H1 (cell line): ENCODE data around the gene DNAH12. TPM values are rescaled to one million over a fixed set of nuclear protein-coding genes. Genes with fewer than 3 reads are reported as not detected.

Source experiments
- CTCF ChIA-PET: fragments of 300-600 bp; sonication (Branson Sonifier 250); formaldehyde crosslinking; loops from one replicate; lab custom pipeline; 2021; ENCODE audit not compliant: partially characterized antibody; lab: Charles Lee
- POLR2A ChIA-PET: fragments of 300-600 bp; sonication (Branson Sonifier 250); formaldehyde crosslinking; loops from one replicate; lab custom pipeline; 2021; ENCODE audit warnings: inconsistent platforms; ENCODE audit not compliant: partially characterized antibody; lab: Charles Lee
- DNase-seq, 2 experiments: peaks; one replicate each; pipeline versions ENCODE4 v3.0.0 to v3.0.0-alpha.2; 2010 to 2022; ENCODE audit warnings: low spot score in 2 of 2, low read depth in 1 of 2, mixed read lengths in 1 of 2
- FAIRE-seq: peaks from 2 replicates; lab custom pipeline; 2011; peaks lifted over from hg19 to GRCh38; lab: Jason Lieb, UNC
- H2AFZ ChIP-seq: 2 replicates; pipeline ENCODE4 v1.8.1; 2012; ENCODE audit warnings: low read length, inconsistent platforms
- H2AK5ac ChIP-seq: 2 replicates; pipeline ENCODE4 v1.6.1; 2013; ENCODE audit warnings: low read depth, low read length
- H2BK120ac ChIP-seq: replicated peaks from 2 replicates; pipeline ENCODE3; 2013; ENCODE audit warnings: low read depth, low read length, inconsistent platforms
- H2BK12ac ChIP-seq: 2 replicates; pipeline ENCODE4 v1.6.1; 2013; ENCODE audit warnings: low read depth, low read length
- H2BK15ac ChIP-seq: 2 replicates; pipeline ENCODE4 v1.6.1; 2013; ENCODE audit warnings: low read length
- H2BK20ac ChIP-seq: 2 replicates; pipeline ENCODE4 v1.6.1; 2013; ENCODE audit warnings: low read length
- H2BK5ac ChIP-seq: 2 replicates; pipeline ENCODE4 v1.6.1; 2013; ENCODE audit warnings: low read depth, low read length
- H3K14ac ChIP-seq: 2 replicates; pipeline ENCODE4 v1.6.1; 2013; ENCODE audit warnings: inconsistent platforms; ENCODE audit not compliant: insufficient read length
- H3K18ac ChIP-seq: 2 replicates; pipeline ENCODE4 v1.6.1; 2013; ENCODE audit warnings: low read length; ENCODE audit errors: extremely low read depth
- H3K23ac ChIP-seq: 2 replicates; pipeline ENCODE4 v1.6.1; 2013; ENCODE audit warnings: inconsistent platforms; ENCODE audit not compliant: insufficient read length
- H3K23me2 ChIP-seq: 2 replicates; pipeline ENCODE4 v1.6.1; 2013; ENCODE audit warnings: low read depth, low read length
- H3K27ac ChIP-seq: 2 replicates; pipeline ENCODE4 v1.6.1; 2011; ENCODE audit warnings: low read depth, low read length, inconsistent platforms
- H3K27me3 ChIP-seq, 4 experiments: replicated peaks in 1 of 4; 1 replicate in 1 of 4; 2 replicates in 3 of 4; pipeline versions ENCODE4 v1.6.1 to v1.8.1; 2011 to 2013; ENCODE audit warnings: low read length in 3 of 4, mild to moderate bottlenecking in 3 of 4, inconsistent platforms in 2 of 4, mixed read lengths in 2 of 4, moderate library complexity in 1 of 4; ENCODE audit not compliant: control insufficient read depth in 3 of 4, insufficient read depth in 3 of 4; ENCODE audit errors: extremely low read depth in 1 of 4
- H3K36me3 ChIP-seq, 4 experiments: 2 replicates each; pipeline versions ENCODE4 v1.6.1 to v1.8.1; 2011 to 2013; ENCODE audit warnings: mild to moderate bottlenecking in 4 of 4, low read length in 3 of 4, moderate library complexity in 2 of 4, control low read depth in 1 of 4, inconsistent platforms in 1 of 4; ENCODE audit not compliant: insufficient read depth in 4 of 4, control insufficient read depth in 2 of 4
- H3K4ac ChIP-seq: replicated peaks from 2 replicates; pipeline ENCODE3; 2013; ENCODE audit warnings: low read length, low read depth, mixed read lengths, inconsistent platforms; ENCODE audit not compliant: insufficient read length
- H3K4me1 ChIP-seq, 4 experiments: replicated peaks in 1 of 4; 1 replicate in 1 of 4; 2 replicates in 3 of 4; pipeline versions ENCODE4 v1.6.1 to v1.8.1; 2011 to 2013; ENCODE audit warnings: low read length in 3 of 4, inconsistent platforms in 2 of 4, mixed read lengths in 1 of 4; ENCODE audit not compliant: insufficient read depth in 4 of 4, control insufficient read depth in 3 of 4
- H3K4me2 ChIP-seq, 2 experiments: 2 replicates each; pipeline versions ENCODE4 v1.6.1 to v1.8.1; 2011 to 2013; ENCODE audit warnings: low read depth in 2 of 2, low read length in 2 of 2, control low read depth in 1 of 2, inconsistent platforms in 1 of 2, mild to moderate bottlenecking in 1 of 2; ENCODE audit not compliant: insufficient read depth in 1 of 2
- H3K4me3 ChIP-seq, 4 experiments: fragments of 200-600, 300-600 bp in 1 of 4; sonication (generic), shearing (Covaris generic), sonication (Bioruptor Twin) in 1 of 4; 2 replicates each; pipeline versions ENCODE4 v1.5.1 to v1.8.1; 2011 to 2016; ENCODE audit warnings: low read length in 4 of 4, low read depth in 3 of 4, control low read depth in 2 of 4, inconsistent platforms in 2 of 4, mild to moderate bottlenecking in 2 of 4, mixed read lengths in 1 of 4, moderate library complexity in 1 of 4; ENCODE audit not compliant: insufficient read depth in 2 of 4; ENCODE audit errors: extremely low read depth in 1 of 4
- H3K56ac ChIP-seq: replicated peaks from 2 replicates; pipeline ENCODE3; 2013; ENCODE audit warnings: low read depth, mild to moderate bottlenecking, mixed read lengths, low read length, inconsistent platforms; ENCODE audit not compliant: insufficient read length
- H3K79me1 ChIP-seq: 2 replicates; pipeline ENCODE4 v1.6.1; 2013; ENCODE audit warnings: low read depth, low read length, control low read depth
- H3K79me2 ChIP-seq, 2 experiments: 2 replicates each; pipeline versions ENCODE4 v1.6.1 to v1.8.1; 2012 to 2013; ENCODE audit warnings: low read length in 2 of 2, mild to moderate bottlenecking in 2 of 2, inconsistent platforms in 1 of 2; ENCODE audit not compliant: insufficient read depth in 2 of 2, control insufficient read depth in 1 of 2
- H3K9ac ChIP-seq, 4 experiments: replicated peaks in 1 of 4; 1 replicate in 1 of 4; 2 replicates in 3 of 4; pipeline versions ENCODE4 v1.6.1 to v1.8.1; 2011 to 2013; ENCODE audit warnings: low read depth in 3 of 4, low read length in 3 of 4, control low read depth in 2 of 4, mild to moderate bottlenecking in 2 of 4, moderate library complexity in 2 of 4, inconsistent platforms in 1 of 4; ENCODE audit errors: extremely low read depth in 1 of 4
- H3K9me3 ChIP-seq, 2 experiments: 2 replicates each; pipeline versions ENCODE4 v1.6.1 to v1.8.1; 2012 to 2013; ENCODE audit warnings: mild to moderate bottlenecking in 2 of 2, moderate library complexity in 2 of 2, control low read depth in 1 of 2, inconsistent platforms in 1 of 2, low read depth in 1 of 2, low read length in 1 of 2, mixed read lengths in 1 of 2; ENCODE audit not compliant: insufficient read depth in 2 of 2
- H4K20me1 ChIP-seq, 2 experiments: replicated peaks in 1 of 2; 2 replicates each; pipeline versions ENCODE3 to v1.8.1; 2011 to 2013; ENCODE audit warnings: inconsistent platforms in 2 of 2, low read length in 2 of 2, mild to moderate bottlenecking in 1 of 2; ENCODE audit not compliant: insufficient read depth in 2 of 2, control insufficient read depth in 1 of 2
- H4K5ac ChIP-seq: 2 replicates; pipeline ENCODE4 v1.6.1; 2013; ENCODE audit warnings: low read length, low read depth, mixed read lengths, inconsistent platforms; ENCODE audit not compliant: insufficient read length
- H4K8ac ChIP-seq: 2 replicates; pipeline ENCODE4 v1.8.0; 2013; ENCODE audit warnings: mild to moderate bottlenecking, moderate library complexity, low read length, inconsistent platforms; ENCODE audit not compliant: insufficient read depth; ENCODE audit errors: extremely low read depth
- H4K91ac ChIP-seq: replicated peaks from 2 replicates; pipeline ENCODE3; 2013; ENCODE audit warnings: low read length, mixed read lengths, inconsistent platforms; ENCODE audit not compliant: insufficient read length
- BRCA1 ChIP-seq: IDR thresholded peaks from 2 replicates; pipeline ENCODE4 v1.6.1; 2012; ENCODE audit warnings: low read depth, low read length, improper control_type of control experiment
- CREB1 ChIP-seq: IDR thresholded peaks from 2 replicates; pipeline ENCODE4 v1.6.1; 2012; ENCODE audit warnings: inconsistent platforms
- EZH2 ChIP-seq: fragments of 200-600 bp; sonication (generic); IDR thresholded peaks from 2 replicates; pipeline ENCODE4 v1.7.1; 2012; ENCODE audit warnings: low read depth, mild to moderate bottlenecking, moderate library complexity, low read length, inconsistent platforms; ENCODE audit not compliant: severe bottlenecking
- HDAC6 ChIP-seq: IDR thresholded peaks from one replicate; pipeline ENCODE4 v1.7.1; 2012; ENCODE audit warnings: low read depth, mild to moderate bottlenecking, inconsistent platforms, low read length, moderate library complexity
- JUN ChIP-seq: IDR thresholded peaks from 2 replicates; pipeline ENCODE4 v1.6.1; 2011; ENCODE audit warnings: low read depth, mild to moderate bottlenecking, improper control_type of control experiment, low read length
- JUND ChIP-seq: IDR thresholded peaks from 2 replicates; pipeline ENCODE4 v1.6.1; 2011; ENCODE audit warnings: mild to moderate bottlenecking, improper control_type of control experiment, low read length
- KDM4A ChIP-seq: IDR thresholded peaks from one replicate; pipeline ENCODE4 v1.7.1; 2012; ENCODE audit warnings: low read depth, mild to moderate bottlenecking, moderate library complexity, low read length, inconsistent platforms; ENCODE audit not compliant: severe bottlenecking
- MAFK ChIP-seq: IDR thresholded peaks from 2 replicates; pipeline ENCODE4 v1.6.1; 2012; ENCODE audit warnings: low read depth, mild to moderate bottlenecking, improper control_type of control experiment, low read length
- SP1 ChIP-seq: IDR thresholded peaks from 2 replicates; pipeline ENCODE4 v1.6.1; 2011; ENCODE audit warnings: low read depth, low read length
- YY1 ChIP-seq: IDR thresholded peaks from 2 replicates; pipeline ENCODE4 v1.6.1; 2011; ENCODE audit warnings: low read depth, mild to moderate bottlenecking, low read length
- WGBS, 2 experiments: shearing (Covaris generic) in 1 of 2; methylation state at CpG; one replicate each; pipeline versions ENCODE4 v1.1.6 to v1.1.7; 2013 to 2015; ENCODE audit warnings: low lambda C conversion rate in 2 of 2, mixed read lengths in 2 of 2, inconsistent platforms in 1 of 2, low coverage in 1 of 2, missing lambda C conversion rate in 1 of 2; ENCODE audit not compliant: insufficient replicate concordance in 2 of 2, insufficient coverage in 1 of 2, insufficient read length in 1 of 2; ENCODE audit errors: extremely low coverage in 1 of 2, missing lambda C conversion rate in 1 of 2; 5-methylcytosine and 5-hydroxymethylcytosine counted together
- polyA plus RNA-seq, 7 experiments: library from polyadenylated mRNA; depleted of rRNA in 3 of 7; stranded (reverse) in 5 of 7; unstranded in 2 of 7; fragments of >200 nt in 5 of 7; fragments of 200-250 nt in 2 of 7; gene quantifications; 1 replicate in 5 of 7; 2 replicates in 1 of 7; 4 replicates in 1 of 7; pipeline versions ENCODE4 v1.2.1 to v1.2.3, GENCODE V29; 2011 to 2013; ENCODE audit warnings: missing spikeins in 2 of 7, mixed read lengths in 2 of 7
- total RNA-seq: library from RNA; stranded (reverse); fragmentation: NEBNext Ultra II Directional; extraction: Animal tissue kit (Norgen Biotek cat#: 25700); gene quantifications from 2 replicates; pipeline ENCODE4 v1.2.1, GENCODE V29; 2021
- TF ChIP-seq, protein P1 (sequence below): IDR thresholded peaks from 2 replicates; pipeline ENCODE4 v1.6.1; 2012; ENCODE audit warnings: low read length, inconsistent platforms

The DNAH12 gene
- total and polyA plus RNA-seq, 2 of the 8 experiments (the other 6 are each of a cell fraction or from before 2014, with no cell fraction given), result not detected

GRCh38 chr3:57314204-57314603 is 229.9 kb downstream of the DNAH12 start:
- no peak overlapping the region for H3K56ac ChIP-seq
- no peak overlapping the region for H3K18ac ChIP-seq
- H3K23ac ChIP-seq, result no peak overlapping the region
- H3K36me3 ChIP-seq, result no peaks in the 10 kb centered on the region
- no peaks in the 10 kb centered on the region for H3K9me3 ChIP-seq
- H3K79me2 ChIP-seq, result no peaks in the 10 kb centered on the region
- no peak overlapping the region for H2AK5ac ChIP-seq
- ChIA-PET POLR2A (no interaction called here), CTCF (no interaction called here)
- H2BK120ac ChIP-seq, result no peak overlapping the region
- no peak overlapping the region for H4K91ac ChIP-seq
- no peaks in the 10 kb centered on the region for H3K27me3 ChIP-seq
- FAIRE-seq, result no peak
- no peak overlapping the region for H3K27ac ChIP-seq
- no peak overlapping the region for H2BK12ac ChIP-seq
- no peak overlapping the region for H2BK20ac ChIP-seq
- no peaks in the 10 kb centered on the region for H3K79me1 ChIP-seq
- no peak overlapping the region for H3K4me3 ChIP-seq
- H3K14ac ChIP-seq, result no peak overlapping the region
- no peak overlapping the region for H4K8ac ChIP-seq
- H3K9ac ChIP-seq, result no peak overlapping the region
- no peaks in the 10 kb centered on the region for H3K4me1 ChIP-seq
- no peak overlapping the region for H4K5ac ChIP-seq
- no peaks in the 10 kb centered on the region for H4K20me1 ChIP-seq
- 92% methylated on average over 3 of the region's 3 CpGs; no CpG with 5 or more reads in 1 of the 2 experiments for WGBS, 2 experiments
- no peak overlapping the region for H3K4ac ChIP-seq
- H2AFZ ChIP-seq, result no peak overlapping the region
- H2BK15ac ChIP-seq, result no peak overlapping the region
- TF ChIP-seq KDM4A (no peak), CREB1 (no peak), HDAC6 (no peak), BRCA1 (no peak), JUN (no peak), YY1 (no peak), JUND (no peak), MAFK (no peak), SP1 (no peak), EZH2 (no peak)
- TF ChIP-seq, protein P1, sequence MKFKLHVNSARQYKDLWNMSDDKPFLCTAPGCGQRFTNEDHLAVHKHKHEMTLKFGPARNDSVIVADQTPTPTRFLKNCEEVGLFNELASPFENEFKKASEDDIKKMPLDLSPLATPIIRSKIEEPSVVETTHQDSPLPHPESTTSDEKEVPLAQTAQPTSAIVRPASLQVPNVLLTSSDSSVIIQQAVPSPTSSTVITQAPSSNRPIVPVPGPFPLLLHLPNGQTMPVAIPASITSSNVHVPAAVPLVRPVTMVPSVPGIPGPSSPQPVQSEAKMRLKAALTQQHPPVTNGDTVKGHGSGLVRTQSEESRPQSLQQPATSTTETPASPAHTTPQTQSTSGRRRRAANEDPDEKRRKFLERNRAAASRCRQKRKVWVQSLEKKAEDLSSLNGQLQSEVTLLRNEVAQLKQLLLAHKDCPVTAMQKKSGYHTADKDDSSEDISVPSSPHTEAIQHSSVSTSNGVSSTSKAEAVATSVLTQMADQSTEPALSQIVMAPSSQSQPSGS, result no peak
- H3K4me2 ChIP-seq, result no peak overlapping the region
- no peak overlapping the region for H2BK5ac ChIP-seq
- DNase-seq, result no peak
- H3K23me2 ChIP-seq, result no peaks in the 10 kb centered on the region
